HL-60 (cell line): ENCODE measurements around the gene CAMKMT.

Experiments
- DNase-seq, 2 experiments: peaks; one replicate each; pipeline ENCODE4 v3.0.0-alpha.2; 2010 to 2020; ENCODE audit warnings: low read depth in 1 of 2, low spot score in 1 of 2
- H3K27ac ChIP-seq: fragments of 250-450 bp; sonication (Bioruptor Pico); replicated peaks from 2 replicates; pipeline ENCODE4 v1.5.1; 2020; ENCODE audit warnings: mild to moderate bottlenecking, moderate library complexity
- H3K27me3 ChIP-seq: fragments of 250-450 bp; sonication (Bioruptor Pico); 2 replicates; pipeline ENCODE4 v1.5.1; 2021; ENCODE audit warnings: mild to moderate bottlenecking, moderate library complexity; ENCODE audit not compliant: insufficient read depth, poor library complexity, severe bottlenecking
- H3K4me3 ChIP-seq: replicated peaks from 2 replicates; pipeline ENCODE4 v1.5.1; 2011; ENCODE audit warnings: mild to moderate bottlenecking, control low read depth, low read length; ENCODE audit not compliant: insufficient read depth
- CTCF ChIP-seq: IDR thresholded peaks from one replicate; pipeline ENCODE4 v1.5.1; 2011; ENCODE audit warnings: low read length, control low read depth, inconsistent platforms; ENCODE audit not compliant: insufficient read depth
- GABPA ChIP-seq: IDR thresholded peaks from 2 replicates; pipeline ENCODE4 v1.6.1; 2012; ENCODE audit warnings: low read depth
- POLR2AphosphoS5 ChIP-seq: IDR thresholded peaks from 2 replicates; pipeline ENCODE4 v1.6.1; 2012; ENCODE audit warnings: low read depth
- REST ChIP-seq: IDR thresholded peaks from 2 replicates; pipeline ENCODE4 v1.6.1; 2012; ENCODE audit warnings: low read depth; ENCODE audit not compliant: insufficient replicate concordance
- SPI1 ChIP-seq: IDR thresholded peaks from 2 replicates; pipeline ENCODE4 v1.6.1; 2012; ENCODE audit warnings: low read depth, mild to moderate bottlenecking, borderline replicate concordance

Gene CAMKMT

GRCh38 chr2:44722026-44722625, 360.4 kb downstream of the CAMKMT start:
- no peak overlapping the region for H3K4me3 ChIP-seq
- DNase-seq = no peak

GRCh38 chr2:44723921-44724320, 362.2 kb downstream of the CAMKMT start:
- TF ChIP-seq POLR2AphosphoS5 (no peak), SPI1 (no peak), CTCF (no peak), GABPA (no peak), REST (no peak)
- no peaks in the 10 kb centered on the region for H3K27me3 ChIP-seq
- no peak for DNase-seq
- no peak overlapping the region for H3K4me3 ChIP-seq
- H3K27ac ChIP-seq = no peak overlapping the region

More at GRCh38 chr2:44722026-44722625, 360.4 kb downstream of the CAMKMT start:
- Histone ChIP-seq H3K27ac (no peak overlapping the region), H3K27me3 (no peaks in the 10 kb centered on the region)
- TF ChIP-seq GABPA (no peak), POLR2AphosphoS5 (no peak), SPI1 (no peak), CTCF (no peak), REST (no peak)

GRCh38 chr2:44730593-44730992, 368.8 kb downstream of the CAMKMT start:
- Histone ChIP-seq H3K27me3 (no peaks in the 10 kb centered on the region), H3K4me3 (no peak overlapping the region), H3K27ac (no peak overlapping the region)
- TF ChIP-seq REST (no peak), CTCF (no peak), POLR2AphosphoS5 (no peak), SPI1 (no peak), GABPA (no peak)
- DNase-seq = no peak
